GM12874 (cell line): ENCODE data around the gene KDELR1.

Experiments
- TF ChIP-seq, protein P1 (sequence below): IDR thresholded peaks from 2 replicates; pipeline ENCODE4 v1.5.1; 2011; ENCODE audit warnings: low read depth, mild to moderate bottlenecking, control low read depth, low read length, moderate library complexity; ENCODE audit not compliant: insufficient read depth

KDELR1 gene

DNA sequence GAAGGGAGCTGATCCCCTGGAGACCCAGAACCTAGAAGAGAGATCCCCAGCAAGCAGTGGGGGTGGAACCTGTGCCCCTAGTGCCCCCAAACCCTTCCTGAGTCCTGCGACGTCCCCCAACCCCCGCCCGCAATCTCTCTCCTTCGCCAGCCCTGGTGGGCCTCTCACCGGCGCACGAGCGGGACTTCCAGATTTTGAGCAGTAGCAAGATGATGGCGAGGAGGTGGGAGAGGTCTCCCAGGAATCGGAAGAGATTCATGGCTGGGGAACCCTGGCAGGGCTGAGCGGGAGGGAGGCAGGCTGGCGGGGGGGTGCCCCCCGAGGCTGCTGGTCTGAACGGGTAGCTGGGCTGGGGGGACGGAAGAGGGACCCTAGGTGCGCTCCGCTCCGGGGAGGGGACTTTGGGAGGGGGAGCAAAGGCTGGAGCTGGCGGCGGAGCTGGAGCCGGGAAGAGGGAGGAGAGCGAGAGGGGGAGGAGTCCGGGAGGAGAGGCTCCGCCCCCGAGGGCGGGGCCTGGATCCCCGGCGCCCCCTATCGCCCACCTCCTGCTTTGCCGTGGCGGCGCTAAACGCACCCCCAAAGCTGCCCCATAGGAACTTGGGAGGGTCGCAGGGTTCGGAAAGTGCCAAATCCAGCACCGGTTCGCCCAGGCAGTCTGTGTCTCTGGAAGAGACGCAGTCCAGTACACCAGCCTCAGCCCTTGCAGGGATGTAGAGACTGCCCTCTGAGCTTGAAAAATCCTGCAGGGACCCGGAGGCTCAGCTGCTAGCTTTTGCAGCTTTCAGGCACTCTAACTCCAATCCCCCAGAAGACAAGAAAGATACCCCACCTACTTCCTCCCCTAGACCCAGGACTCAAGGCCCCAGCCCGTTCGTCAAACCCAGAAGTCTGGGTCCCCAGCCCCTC, at the start of gene KDELR1:
TSS of gene KDELR1 (minus strand) at position 452 of the 906 bp plus-strand sequence. CDS start at position 259, 193 bp downstream.
- TF ChIP-seq, protein P1, sequence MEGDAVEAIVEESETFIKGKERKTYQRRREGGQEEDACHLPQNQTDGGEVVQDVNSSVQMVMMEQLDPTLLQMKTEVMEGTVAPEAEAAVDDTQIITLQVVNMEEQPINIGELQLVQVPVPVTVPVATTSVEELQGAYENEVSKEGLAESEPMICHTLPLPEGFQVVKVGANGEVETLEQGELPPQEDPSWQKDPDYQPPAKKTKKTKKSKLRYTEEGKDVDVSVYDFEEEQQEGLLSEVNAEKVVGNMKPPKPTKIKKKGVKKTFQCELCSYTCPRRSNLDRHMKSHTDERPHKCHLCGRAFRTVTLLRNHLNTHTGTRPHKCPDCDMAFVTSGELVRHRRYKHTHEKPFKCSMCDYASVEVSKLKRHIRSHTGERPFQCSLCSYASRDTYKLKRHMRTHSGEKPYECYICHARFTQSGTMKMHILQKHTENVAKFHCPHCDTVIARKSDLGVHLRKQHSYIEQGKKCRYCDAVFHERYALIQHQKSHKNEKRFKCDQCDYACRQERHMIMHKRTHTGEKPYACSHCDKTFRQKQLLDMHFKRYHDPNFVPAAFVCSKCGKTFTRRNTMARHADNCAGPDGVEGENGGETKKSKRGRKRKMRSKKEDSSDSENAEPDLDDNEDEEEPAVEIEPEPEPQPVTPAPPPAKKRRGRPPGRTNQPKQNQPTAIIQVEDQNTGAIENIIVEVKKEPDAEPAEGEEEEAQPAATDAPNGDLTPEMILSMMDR: peak; percentile 99

DNA sequence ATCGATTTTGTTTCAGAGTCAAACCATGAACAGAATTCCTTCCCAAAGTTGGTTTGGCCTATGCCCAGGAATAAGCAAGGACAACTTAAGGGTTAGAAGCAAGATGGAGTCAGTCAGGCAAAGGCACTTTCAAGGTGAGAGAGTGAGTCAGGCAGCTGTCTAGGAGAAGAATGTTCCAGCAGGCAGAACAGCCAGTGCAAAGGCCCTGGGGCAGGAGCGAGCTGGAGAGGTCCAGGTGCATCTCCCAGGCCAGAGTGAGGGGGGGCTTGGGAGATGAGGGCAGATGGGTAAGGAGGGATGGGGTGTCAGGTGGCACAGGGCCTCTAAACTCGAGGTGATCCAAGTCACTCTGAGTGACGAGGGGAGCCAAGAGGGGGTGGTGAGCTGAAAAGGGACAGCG, 45.2 kb upstream of the KDELR1 start:
- TF ChIP-seq, protein P1: no peak

DNA sequence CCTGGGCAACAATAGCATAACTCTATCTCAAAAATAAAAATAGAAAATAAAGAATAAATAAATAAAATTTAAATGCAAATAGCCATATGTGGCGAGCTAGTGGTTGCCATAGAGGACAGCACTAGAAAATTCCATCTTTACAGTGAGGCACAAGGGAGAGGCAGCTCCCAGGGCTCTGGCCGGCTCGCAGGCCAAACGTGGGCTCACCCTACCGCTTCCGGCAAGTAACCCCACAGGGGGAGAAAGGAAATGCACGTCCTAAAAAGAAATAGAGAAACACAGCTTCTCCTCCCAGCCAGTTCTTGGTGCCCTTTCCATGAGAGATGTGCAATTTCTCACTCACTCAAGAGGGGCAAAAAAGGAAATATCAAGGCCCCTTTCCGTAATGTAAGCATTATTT, 42.0 kb upstream of the KDELR1 start:
- TF ChIP-seq, protein P1: no peak

DNA sequence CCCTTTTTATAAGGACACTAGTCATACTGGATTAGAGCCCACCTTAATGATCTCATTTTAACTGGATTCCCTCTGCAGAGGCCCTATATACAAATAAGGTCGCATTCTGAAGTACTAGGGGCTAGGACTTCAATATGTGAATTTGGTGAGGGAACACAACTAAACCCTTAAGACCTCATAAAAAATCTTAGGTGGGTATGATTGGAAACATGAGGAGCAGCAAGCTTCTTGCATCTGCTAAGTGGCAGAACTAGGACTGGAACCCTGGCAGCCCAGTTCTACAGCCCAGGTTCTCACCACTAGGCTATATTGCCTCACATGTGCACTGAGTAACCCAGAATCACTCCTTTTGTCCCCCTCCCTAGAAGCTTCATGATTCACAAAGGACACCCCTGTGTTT, 37.3 kb upstream of the KDELR1 start:
- TF ChIP-seq, protein P1: no peak

DNA sequence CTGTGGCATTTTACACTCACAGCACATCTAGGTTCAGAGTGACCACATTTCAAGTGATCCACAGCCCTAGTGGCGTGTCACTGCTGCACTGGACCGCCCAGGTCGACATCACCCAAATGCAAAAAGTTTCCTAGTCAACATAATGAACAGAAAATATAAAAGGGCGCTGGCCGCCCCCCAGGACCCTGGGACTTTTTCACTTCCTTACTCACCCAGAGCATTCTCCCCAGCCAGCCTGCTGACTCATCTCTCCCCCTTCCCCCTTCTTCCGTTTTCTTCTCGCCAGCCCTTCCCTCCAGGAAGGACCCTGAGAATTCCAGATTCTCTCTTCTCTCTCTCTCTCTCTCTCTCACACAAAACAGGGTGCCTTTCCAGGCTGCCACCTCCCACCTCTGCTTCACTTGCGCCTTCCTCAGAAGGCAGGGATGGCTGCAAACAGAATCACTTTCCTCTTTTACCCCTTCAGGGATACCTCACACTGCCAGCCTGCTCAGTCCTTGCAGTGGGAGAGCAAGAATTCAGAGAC, 33.4 kb upstream of the KDELR1 start:
- TF ChIP-seq, protein P1: no peak

DNA sequence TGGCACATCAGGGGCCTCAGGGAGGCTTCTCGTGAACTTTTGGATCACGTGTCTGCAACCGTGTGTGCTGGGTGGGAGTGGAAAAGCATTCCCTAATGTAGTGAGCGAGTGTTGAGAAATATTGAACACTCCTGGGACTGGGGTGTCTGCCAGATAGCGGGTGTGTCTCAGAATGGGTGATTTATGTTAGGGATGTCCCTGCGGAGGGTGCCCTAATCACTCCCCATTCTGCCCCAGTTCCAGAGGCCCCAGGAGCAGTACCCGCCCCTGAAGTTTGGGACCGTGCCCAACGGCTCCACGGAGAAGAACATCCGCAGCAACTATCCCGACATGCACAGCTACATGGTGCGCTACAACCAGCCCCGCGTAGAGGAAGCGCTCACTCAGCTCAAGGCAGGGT, 30.2 kb upstream of the KDELR1 start:
- TF ChIP-seq, protein P1: no peak

DNA sequence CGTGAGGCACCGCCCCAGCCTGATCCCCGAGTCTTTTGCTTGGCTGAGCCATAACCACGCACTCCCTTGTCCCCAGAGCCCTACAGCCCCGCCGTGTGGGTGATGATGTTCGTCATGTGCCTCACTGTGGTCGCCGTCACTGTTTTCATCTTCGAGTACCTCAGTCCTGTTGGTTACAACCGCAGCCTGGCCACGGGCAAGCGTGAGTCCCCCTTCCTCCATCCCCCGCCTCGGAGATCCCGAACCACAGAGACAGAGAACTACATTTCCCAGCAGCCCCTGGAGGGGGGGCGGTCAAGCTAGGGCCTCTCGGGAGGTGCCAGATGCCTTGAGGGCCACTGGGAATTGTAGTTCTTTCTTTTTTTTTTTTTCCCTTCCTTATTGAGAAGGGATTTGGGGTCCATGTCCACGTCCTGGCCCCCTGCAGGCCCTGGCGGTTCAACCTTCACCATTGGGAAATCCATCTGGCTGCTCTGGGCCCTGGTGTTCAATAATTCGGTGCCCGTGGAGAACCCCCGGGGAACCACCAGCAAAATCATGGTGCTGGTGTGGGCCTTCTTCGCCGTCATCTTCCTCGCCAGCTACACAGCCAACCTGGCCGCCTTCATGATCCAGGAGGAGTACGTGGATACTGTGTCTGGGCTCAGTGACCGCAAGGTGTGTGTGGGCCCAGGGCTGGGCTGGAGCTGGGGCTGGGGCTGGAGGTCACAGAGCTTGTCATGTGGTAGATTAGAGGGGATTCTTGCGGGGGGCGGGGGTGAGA, 28.0 kb upstream of the KDELR1 start:
- TF ChIP-seq, protein P1: no peak
